CD4-positive, alpha-beta memory T cell (primary cell): ENCODE results near the gene ARHGAP6. TPM values are rescaled to one million over a fixed set of nuclear protein-coding genes. Genes with fewer than 3 reads are reported as not detected.

Source experiments
- CTCF ChIA-PET: fragments of 350-600 bp; sonication (Branson Sonifier 250); formaldehyde crosslinking; loops from one replicate; lab custom pipeline; 2021; ENCODE audit warnings: inconsistent platforms; ENCODE audit not compliant: partially characterized antibody; lab: Charles Lee
- POLR2A ChIA-PET: fragments of 350-600 bp; sonication (Branson Sonifier 250); formaldehyde crosslinking; loops from one replicate; lab custom pipeline; 2021; ENCODE audit not compliant: partially characterized antibody; lab: Charles Lee
- DNase-seq, 5 donors: peaks; one replicate each; pipeline versions ENCODE4 v3.0.0 to v3.0.0-alpha.2; 2020 to 2022; ENCODE audit warnings: mixed read lengths in 1 of 5
- H3K27ac ChIP-seq: one replicate; pipeline ENCODE4 v1.7.0; 2013; ENCODE audit warnings: low read depth, low read length
- H3K27me3 ChIP-seq: 2 replicates; pipeline ENCODE4 v1.7.0; 2013; ENCODE audit warnings: mild to moderate bottlenecking, low read length, moderate library complexity; ENCODE audit not compliant: insufficient read depth
- H3K36me3 ChIP-seq: 2 replicates; pipeline ENCODE4 v1.7.0; 2013; ENCODE audit warnings: mild to moderate bottlenecking, low read length, moderate library complexity; ENCODE audit not compliant: insufficient read depth
- H3K4me1 ChIP-seq: 2 replicates; pipeline ENCODE4 v1.7.0; 2013; ENCODE audit warnings: mild to moderate bottlenecking, low read length, moderate library complexity; ENCODE audit not compliant: insufficient read depth
- H3K4me3 ChIP-seq, 2 donors: one replicate each; pipeline ENCODE4 v1.7.0; 2013; ENCODE audit warnings: low read length in 2 of 2, mild to moderate bottlenecking in 1 of 2
- H3K9me3 ChIP-seq, 2 donors: one replicate each; pipeline ENCODE4 v1.7.0; 2013; ENCODE audit warnings: low read length in 2 of 2, control low read depth in 1 of 2; ENCODE audit not compliant: control insufficient read depth in 1 of 2
- H3K27ac Mint-ChIP-seq, 7 donors: one replicate each; pipeline ENCODE4 v1.8.0; 2020 to 2021; ENCODE audit warnings: mixed read lengths in 7 of 7, mild to moderate bottlenecking in 6 of 7, inconsistent platforms in 3 of 7, moderate library complexity in 3 of 7
- H3K27me3 Mint-ChIP-seq, 2 donors: one replicate each; pipeline ENCODE4 v1.8.0; 2020 to 2021; ENCODE audit warnings: mixed read lengths in 2 of 2
- H3K36me3 Mint-ChIP-seq, 2 donors: one replicate each; pipeline ENCODE4 v1.8.0; 2020 to 2021; ENCODE audit warnings: mixed read lengths in 2 of 2, inconsistent platforms in 1 of 2, mild to moderate bottlenecking in 1 of 2
- H3K4me1 Mint-ChIP-seq, 4 donors: one replicate each; pipeline ENCODE4 v1.8.0; 2020 to 2021; ENCODE audit warnings: mixed read lengths in 4 of 4, mild to moderate bottlenecking in 1 of 4
- H3K4me3 Mint-ChIP-seq, 8 donors: one replicate each; pipeline ENCODE4 v1.8.0; 2020 to 2021; ENCODE audit warnings: mixed read lengths in 8 of 8, mild to moderate bottlenecking in 7 of 8, moderate library complexity in 6 of 8, inconsistent platforms in 3 of 8
- H3K9me3 Mint-ChIP-seq, 8 donors: one replicate each; pipeline ENCODE4 v1.8.0; 2020 to 2021; ENCODE audit warnings: mixed read lengths in 8 of 8, mild to moderate bottlenecking in 5 of 8, inconsistent platforms in 3 of 8, moderate library complexity in 1 of 8
- intact Hi-C: fragments of 100-400 bp; cut with micrococcal nuclease; formaldehyde crosslinking; loops from one replicate; pipeline ENCODE4 v1.15.1; 2023
- polyA plus RNA-seq, 2 donors: library from polyadenylated mRNA; unstranded; fragments of 300-500 nt; fragmentation: Illumina TruSeq; gene quantifications; one replicate each; pipeline ENCODE4 v1.2.3, GENCODE V29; 2021
- total RNA-seq, 2 experiments: library from RNA; stranded (reverse); gene quantifications; one replicate each; pipeline ENCODE4 v1.2.3, GENCODE V29; 2021

ARHGAP6 gene
- total and polyA plus RNA-seq, 4 experiments from 2014 or later: not detected

DNA sequence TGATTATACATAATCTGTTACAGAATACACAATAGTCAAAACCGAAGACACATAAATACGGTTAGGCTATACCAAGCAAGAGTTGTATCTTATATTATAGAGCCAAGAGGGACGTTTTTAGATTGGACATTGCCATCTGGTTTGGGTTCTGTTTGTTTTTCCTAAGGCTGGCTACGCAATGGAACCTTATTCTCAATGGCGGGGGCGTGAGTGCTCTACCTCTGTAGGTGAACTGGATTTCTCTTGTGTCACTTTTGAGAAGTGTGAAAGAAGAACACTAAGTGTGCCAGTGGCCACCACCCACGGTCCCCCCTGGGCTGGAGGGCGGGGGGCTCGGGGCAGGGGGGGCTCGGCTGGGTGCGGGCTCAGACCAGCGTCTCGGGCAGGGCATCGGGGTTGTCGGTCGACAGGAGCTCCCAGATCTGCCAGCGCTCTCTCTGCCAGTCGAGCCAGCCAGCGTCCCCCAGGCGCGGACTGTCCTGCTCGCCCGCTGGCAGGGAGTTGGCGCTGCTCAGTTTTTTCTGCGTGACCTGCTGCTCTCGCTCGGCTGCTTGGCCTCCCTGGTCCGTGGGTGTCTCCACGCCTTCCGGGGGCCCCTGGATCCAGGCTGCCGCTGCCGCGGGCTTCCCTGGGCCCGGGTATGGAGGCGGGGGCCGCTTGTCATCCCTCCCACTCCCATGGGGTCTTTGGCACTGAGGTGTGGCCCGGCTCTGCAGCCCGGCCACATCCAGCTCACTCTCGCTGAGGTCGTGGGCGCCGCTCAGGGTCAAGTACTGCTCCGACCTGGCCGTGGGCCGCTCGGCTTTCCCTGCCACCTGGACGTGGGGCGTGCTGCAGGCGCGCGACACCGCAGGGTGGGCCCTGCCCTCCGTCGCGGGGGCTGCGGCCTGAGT lies 527.0 kb downstream of the ARHGAP6 start:
- intact Hi-C loops: no loop called here
- no peak for DNase-seq
- H3K27ac Mint-ChIP-seq: peak overlapping the region in 1 of 7 donors; percentile 43

GRCh38 chrX:11137543-11138139 lies 528.1 kb downstream of the ARHGAP6 start:
- Histone ChIP-seq H3K4me3 (no peak overlapping the region), H3K27me3 (no peaks in the 10 kb centered on the region), H3K36me3 (no peaks in the 10 kb centered on the region), H3K9me3 (no peaks in the 10 kb centered on the region), H3K4me1 (no peaks in the 10 kb centered on the region), H3K27ac (no peak overlapping the region)
- no peaks in the 10 kb centered on the region for H3K9me3 Mint-ChIP-seq
- H3K27ac Mint-ChIP-seq: no peak overlapping the region
- intact Hi-C loops: loop anchor here (1.0 kb wide), 1 partner anchor 948 kb away; no protein-coding TSS in a partner anchor
- CTCF ChIA-PET: interaction anchor here (0.6 to 6.6 kb wide), 6 partner anchors 10 to 1044 kb away, joined by 3 to 87 read pairs (median 4); no protein-coding TSS in a partner anchor
- H3K27me3 Mint-ChIP-seq: peaks cover 4 to 6% of the 10 kb centered on the region in 2 donors
- H3K4me3 Mint-ChIP-seq: no peak overlapping the region
- H3K4me1 Mint-ChIP-seq: peaks cover 0 to 2% (median 0%) of the 10 kb centered on the region in 4 donors
- DNase-seq: peak in 4 of 5 donors; percentile 25 to 40 (median 34)
- POLR2A ChIA-PET: no interaction called here
- no peaks in the 10 kb centered on the region for H3K36me3 Mint-ChIP-seq

More for the DNA sequence above, 527.0 kb downstream of the ARHGAP6 start:
- no peaks in the 10 kb centered on the region for H3K36me3 Mint-ChIP-seq
- H3K27ac ChIP-seq: no peak overlapping the region
- peak overlapping the region in 2 of 8 donors; percentile 36 to 61 for H3K4me3 Mint-ChIP-seq
- no peaks in the 10 kb centered on the region for H3K9me3 ChIP-seq
- no peaks in the 10 kb centered on the region for H3K36me3 ChIP-seq
- H3K27me3 ChIP-seq: no peaks in the 10 kb centered on the region
- H3K4me1 Mint-ChIP-seq: peaks cover 0 to 2% (median 0%) of the 10 kb centered on the region in 4 donors
- peaks cover 4 to 6% of the 10 kb centered on the region in 2 donors for H3K27me3 Mint-ChIP-seq
- ChIA-PET POLR2A (no interaction called here), CTCF (interaction anchor here (6.6 kb wide), 1 partner anchor 950 kb away, joined by 87 read pairs; no protein-coding TSS in a partner anchor)
- H3K9me3 Mint-ChIP-seq: no peaks in the 10 kb centered on the region
- no peak overlapping the region for H3K4me3 ChIP-seq
- no peaks in the 10 kb centered on the region for H3K4me1 ChIP-seq

- Mint-ChIP-seq H3K9me3 (no peaks in the 10 kb centered on the region), H3K4me3 (no peak overlapping the region), H3K27ac (peak overlapping the region in 1 of 7 donors; percentile 20), H3K27me3 (peaks cover 4 to 6% of the 10 kb centered on the region in 2 donors), H3K4me1 (peaks cover 0 to 2% (median 0%) of the 10 kb centered on the region in 4 donors), H3K36me3 (no peaks in the 10 kb centered on the region)
- no peak overlapping the region for H3K4me3 ChIP-seq
- no peaks in the 10 kb centered on the region for H3K4me1 ChIP-seq
- H3K9me3 ChIP-seq: no peaks in the 10 kb centered on the region
- POLR2A ChIA-PET: no interaction called here
- no peaks in the 10 kb centered on the region for H3K36me3 ChIP-seq
- CTCF ChIA-PET: interaction anchor here (0.9 to 6.6 kb wide), 4 partner anchors 11 to 947 kb away, joined by 3 to 87 read pairs (median 6); no protein-coding TSS in a partner anchor
- no peaks in the 10 kb centered on the region for H3K27me3 ChIP-seq
- no peak overlapping the region for H3K27ac ChIP-seq
- intact Hi-C loops: no loop called here
- no peak for DNase-seq
These were observed 530.0 kb downstream of the ARHGAP6 start for GRCh38 chrX:11135564-11136185.

- Mint-ChIP-seq H3K27me3 (no peaks in the 10 kb centered on the region), H3K4me3 (no peak overlapping the region), H3K4me1 (no peaks in the 10 kb centered on the region), H3K36me3 (no peaks in the 10 kb centered on the region), H3K9me3 (no peaks in the 10 kb centered on the region), H3K27ac (no peak overlapping the region)
- no peaks in the 10 kb centered on the region for H3K4me1 ChIP-seq
- H3K27me3 ChIP-seq: no peaks in the 10 kb centered on the region
- no peaks in the 10 kb centered on the region for H3K36me3 ChIP-seq
- intact Hi-C loops: no loop called here
- no peak for DNase-seq
- ChIA-PET CTCF (interaction anchor here (1.8 kb wide), 1 partner anchor 942 kb away, joined by 4 read pairs; no protein-coding TSS in a partner anchor), POLR2A (no interaction called here)
- H3K9me3 ChIP-seq: no peaks in the 10 kb centered on the region
- no peak overlapping the region for H3K4me3 ChIP-seq
- no peak overlapping the region for H3K27ac ChIP-seq
These were observed 534.6 kb downstream of the ARHGAP6 start for GRCh38 chrX:11131146-11131545.

- no peaks in the 10 kb centered on the region for H3K9me3 Mint-ChIP-seq
- no peaks in the 10 kb centered on the region for H3K9me3 ChIP-seq
- H3K4me3 ChIP-seq: no peak overlapping the region
- H3K27ac ChIP-seq: no peak overlapping the region
- no peaks in the 10 kb centered on the region for H3K27me3 Mint-ChIP-seq
- ChIA-PET POLR2A (no interaction called here), CTCF (interaction anchor here (1.8 kb wide), 1 partner anchor 941 kb away, joined by 4 read pairs; no protein-coding TSS in a partner anchor)
- H3K36me3 ChIP-seq: no peaks in the 10 kb centered on the region
- no peak overlapping the region for H3K4me3 Mint-ChIP-seq
- no peak for DNase-seq
- no peaks in the 10 kb centered on the region for H3K4me1 ChIP-seq
- no peak overlapping the region for H3K27ac Mint-ChIP-seq
- H3K27me3 ChIP-seq: no peaks in the 10 kb centered on the region
- no peaks in the 10 kb centered on the region for H3K4me1 Mint-ChIP-seq
- H3K36me3 Mint-ChIP-seq: no peaks in the 10 kb centered on the region
- intact Hi-C loops: no loop called here
These were observed 535.6 kb downstream of the ARHGAP6 start for GRCh38 chrX:11130136-11130535.

DNA sequence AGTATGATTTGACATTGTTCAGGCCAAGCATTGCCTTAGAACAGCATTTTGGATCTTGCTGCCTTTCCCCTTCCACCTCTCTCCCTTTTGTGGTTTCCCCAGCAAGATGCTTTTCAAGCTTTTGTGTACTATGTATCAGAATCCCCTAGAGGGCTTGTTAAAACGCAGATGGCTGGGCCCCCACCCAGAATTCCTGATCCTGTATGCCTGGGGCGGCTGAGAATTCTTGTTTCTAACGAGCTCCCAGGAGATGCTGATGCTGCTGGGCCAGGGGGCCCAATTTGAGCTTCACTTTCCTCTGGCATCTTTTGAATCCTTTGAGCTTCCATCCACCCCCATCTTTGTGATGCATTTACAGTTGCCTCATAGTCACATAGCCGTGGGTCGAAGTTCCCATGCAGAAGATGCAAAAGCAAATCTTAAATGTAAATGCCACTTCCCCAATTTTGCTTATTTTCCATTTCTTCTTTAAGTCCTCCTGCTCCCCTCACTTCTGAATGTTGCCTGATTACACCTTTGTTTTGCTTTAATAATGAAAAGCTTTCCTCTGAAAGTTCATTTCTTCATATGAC lies 536.1 kb downstream of the ARHGAP6 start:
- Mint-ChIP-seq H3K36me3 (no peaks in the 10 kb centered on the region), H3K4me1 (no peaks in the 10 kb centered on the region), H3K9me3 (peaks cover 0 to 1% (median 0%) of the 10 kb centered on the region in 8 donors), H3K27me3 (no peaks in the 10 kb centered on the region), H3K27ac (no peak overlapping the region), H3K4me3 (no peak overlapping the region)
- no peaks in the 10 kb centered on the region for H3K27me3 ChIP-seq
- H3K4me3 ChIP-seq: no peak overlapping the region
- POLR2A ChIA-PET: no interaction called here
- intact Hi-C loops: no loop called here
- H3K27ac ChIP-seq: no peak overlapping the region
- DNase-seq: no peak
- CTCF ChIA-PET: interaction anchor here (1.5 to 1.8 kb wide), 2 partner anchors 14 to 941 kb away, joined by 3 to 4 read pairs; no protein-coding TSS in a partner anchor
- no peaks in the 10 kb centered on the region for H3K4me1 ChIP-seq
- no peaks in the 10 kb centered on the region for H3K36me3 ChIP-seq
- no peaks in the 10 kb centered on the region for H3K9me3 ChIP-seq
